22Rv1 (cell line): Measurements from ENCODE around the gene TSPAN18.

Experiments used
- CTCF ChIP-seq: fragments of 450-650 bp; IDR thresholded peaks from 2 replicates; pipeline ENCODE4 v1.5.1; 2017; ENCODE audit warnings: mild to moderate bottlenecking
- ZFX ChIP-seq: fragments of 450-650 bp; IDR thresholded peaks from 2 replicates; pipeline ENCODE4 v1.6.1; 2017; ENCODE audit warnings: antibody characterized with exemption, borderline replicate concordance

GRCh38 chr11:44854086-44854485, 127.3 kb downstream of the TSPAN18 start:
- TF ChIP-seq CTCF (no peak), ZFX (no peak)
